Left kidney (tissue), 2 donors: ENCODE data around the gene ZFX. TPM values are rescaled to one million over a fixed set of nuclear protein-coding genes. Genes with fewer than 3 reads are reported as not detected.

Experiments
- DNase-seq: peaks from one replicate; pipeline ENCODE4 v3.0.0-alpha.2; 2013
- polyA plus RNA-seq: library from polyadenylated mRNA; unstranded; fragments of 120-200 nt; gene quantifications from one replicate; pipeline ENCODE4 v1.2.1, GENCODE V29; 2013; ENCODE audit not compliant: insufficient read length

Gene ZFX
- polyA plus RNA-seq, 1 donor = 36.1 TPM

DNA sequence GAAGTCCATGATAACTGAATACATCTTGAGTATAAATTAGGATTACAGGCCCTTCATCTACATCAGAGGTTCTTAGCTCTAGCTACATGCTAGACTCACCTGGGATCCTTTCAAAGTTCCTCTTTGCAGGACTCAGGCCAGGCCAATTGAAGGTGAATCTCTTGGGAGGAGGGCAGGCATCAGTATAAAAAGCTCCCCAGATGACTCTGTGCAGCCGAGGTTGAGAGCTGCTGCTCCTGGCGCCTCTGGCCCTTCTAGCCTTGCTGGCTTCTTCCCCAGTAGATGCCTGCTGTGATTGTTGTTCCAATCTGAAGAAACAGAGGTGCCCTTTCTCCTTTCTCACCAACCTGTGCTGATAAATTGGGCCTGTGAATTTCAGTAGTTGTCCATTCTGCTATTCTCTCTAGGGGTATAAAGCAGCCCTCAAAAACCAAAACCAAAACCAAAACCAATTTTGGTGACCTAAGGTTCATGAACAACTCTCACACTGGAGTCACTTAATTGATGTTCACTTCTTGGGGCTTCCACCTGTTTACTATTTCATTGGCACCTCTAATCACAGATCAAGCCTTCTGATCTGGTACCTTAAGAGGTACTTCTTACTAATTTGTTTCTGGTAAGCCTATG lies 85.7 kb downstream of the ZFX start:
- DNase-seq = no peak

DNA sequence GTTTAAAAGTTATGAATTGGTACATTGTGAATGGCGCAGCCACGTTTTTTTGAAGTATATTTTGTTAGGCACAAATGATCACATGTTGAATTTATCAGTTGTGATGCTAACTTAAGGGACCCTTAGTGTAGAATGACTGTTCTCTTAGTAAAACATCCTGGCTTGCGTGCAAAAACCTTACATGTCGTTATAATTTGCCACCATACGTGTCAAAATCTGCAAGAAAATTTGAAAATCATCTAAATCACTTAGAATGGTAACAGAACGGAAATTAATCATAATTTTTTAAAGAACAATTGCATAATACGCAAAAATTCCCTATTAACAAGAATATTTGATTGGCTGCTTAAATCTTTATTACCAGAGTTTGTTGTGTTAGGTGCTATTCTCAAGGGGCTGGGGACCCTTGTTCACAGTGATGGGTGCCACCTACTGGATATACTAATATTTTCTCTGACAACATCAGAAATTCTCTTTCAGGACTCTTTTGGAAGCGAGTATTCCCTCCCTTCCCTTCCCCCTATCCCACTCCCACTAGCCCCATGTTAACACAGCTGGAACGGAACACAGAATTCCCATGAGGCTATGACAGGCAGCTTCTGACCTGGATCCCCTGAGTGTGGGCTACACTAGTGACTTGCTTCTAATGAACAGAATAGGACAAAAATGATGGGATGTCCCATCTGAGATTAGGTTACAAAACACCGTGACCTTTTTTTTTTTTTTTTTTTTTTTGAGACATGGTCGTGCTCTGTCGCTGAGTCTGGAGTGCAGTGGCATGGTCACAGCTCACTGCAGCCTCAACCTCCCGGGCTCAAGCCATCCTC lies 92.5 kb downstream of the ZFX start:
- peak; percentile 36 for DNase-seq

DNA sequence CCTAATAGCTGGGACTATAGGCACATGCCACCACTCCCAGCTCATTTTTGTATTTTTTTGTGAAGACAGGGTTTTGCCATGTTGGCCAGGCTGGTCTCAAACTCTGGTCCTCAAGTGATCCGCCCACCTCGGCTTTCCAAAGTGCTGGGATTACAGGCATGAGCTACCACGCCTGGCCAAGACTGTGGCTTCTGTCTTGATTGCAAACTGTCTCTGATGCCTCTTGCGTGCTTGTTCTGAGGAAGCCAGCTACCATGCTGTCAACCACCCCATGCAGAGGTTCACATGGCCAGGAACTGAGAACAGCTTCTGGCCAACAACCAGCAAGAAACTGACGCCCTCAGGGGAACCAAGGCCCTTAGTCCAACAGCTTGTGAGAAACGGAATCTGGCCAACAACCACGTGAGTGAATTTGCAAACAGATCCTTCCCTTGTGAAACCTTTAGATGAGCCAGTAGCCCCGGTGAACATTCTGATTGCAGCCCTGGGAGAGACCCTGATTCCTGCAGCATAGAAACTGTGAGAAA lies 93.2 kb downstream of the ZFX start:
- DNase-seq = no peak

DNA sequence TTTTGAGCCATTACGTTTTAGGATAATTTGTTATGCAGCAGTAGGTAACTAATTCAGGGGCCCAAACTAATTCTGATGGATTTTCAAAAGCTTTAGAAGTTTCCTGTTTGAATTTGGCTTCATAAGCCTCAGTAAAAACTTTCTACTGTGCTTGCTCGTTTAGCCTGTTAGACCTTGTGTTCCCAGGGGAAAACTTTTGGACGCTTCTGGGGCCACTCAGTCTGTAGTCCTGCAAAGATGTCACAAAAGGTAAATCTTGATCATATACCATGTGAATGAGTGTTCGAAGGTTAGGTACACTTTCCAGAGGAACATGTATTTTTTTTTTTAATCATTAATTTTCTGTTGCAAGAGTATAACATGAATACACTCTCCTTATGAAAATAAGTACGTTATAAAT lies 93.7 kb downstream of the ZFX start:
- DNase-seq = no peak

DNA sequence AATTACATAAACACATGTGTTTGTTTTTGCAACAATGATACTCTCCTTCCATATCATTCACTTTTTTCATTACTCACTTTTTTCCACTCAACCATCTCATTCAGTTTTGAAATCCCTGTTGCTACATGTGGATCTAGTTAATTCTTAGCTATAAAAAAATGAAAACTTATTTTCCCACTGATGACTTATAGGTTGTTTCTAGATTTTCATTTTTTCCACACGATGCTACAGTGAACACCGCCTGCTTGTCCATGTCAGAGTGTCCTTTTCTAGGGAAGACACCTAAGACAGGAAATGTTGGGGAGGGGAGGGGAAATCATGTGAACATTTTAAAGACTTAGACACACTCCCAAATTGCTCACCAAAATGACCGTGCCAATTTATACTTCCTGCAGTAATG lies 94.2 kb downstream of the ZFX start:
- no peak for DNase-seq

DNA sequence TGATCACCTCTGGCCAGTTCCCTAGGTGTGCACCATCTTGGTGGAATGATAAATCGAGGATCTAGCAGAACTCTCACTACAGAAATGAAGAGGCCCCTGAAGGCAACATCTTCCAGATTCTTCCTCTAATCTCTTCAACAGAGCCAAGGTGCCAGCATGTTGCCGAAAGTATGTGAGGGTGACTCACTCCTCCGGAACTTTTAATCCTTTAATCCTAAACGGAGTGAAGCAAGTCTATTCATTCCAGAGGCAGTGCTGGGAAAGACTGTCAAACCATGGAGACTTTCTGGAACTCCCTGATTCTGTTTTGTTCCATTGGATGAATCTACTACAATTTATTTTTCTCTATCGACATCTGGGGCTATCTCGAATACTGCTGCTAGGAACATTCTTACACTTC lies 95.7 kb downstream of the ZFX start:
- no peak for DNase-seq

DNA sequence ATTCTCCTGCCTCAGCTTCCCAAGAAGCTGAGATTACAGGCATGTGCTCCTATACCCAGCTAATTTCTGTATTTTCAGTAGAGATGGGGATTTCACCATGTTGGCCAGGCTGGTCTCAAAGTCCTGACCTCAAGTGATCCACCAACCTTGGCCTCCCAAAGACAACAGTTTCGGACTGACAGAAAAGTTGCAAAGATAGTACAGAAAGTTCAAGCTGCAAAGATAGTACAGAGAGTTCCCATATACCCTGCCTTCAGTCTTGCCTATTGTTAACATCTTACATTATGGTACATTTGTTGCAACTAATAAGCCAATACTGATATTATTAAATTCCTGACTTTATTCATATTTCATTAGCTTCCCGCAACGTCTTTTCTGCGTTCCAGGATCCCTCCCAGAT lies 98.5 kb downstream of the ZFX start:
- DNase-seq = no peak

DNA sequence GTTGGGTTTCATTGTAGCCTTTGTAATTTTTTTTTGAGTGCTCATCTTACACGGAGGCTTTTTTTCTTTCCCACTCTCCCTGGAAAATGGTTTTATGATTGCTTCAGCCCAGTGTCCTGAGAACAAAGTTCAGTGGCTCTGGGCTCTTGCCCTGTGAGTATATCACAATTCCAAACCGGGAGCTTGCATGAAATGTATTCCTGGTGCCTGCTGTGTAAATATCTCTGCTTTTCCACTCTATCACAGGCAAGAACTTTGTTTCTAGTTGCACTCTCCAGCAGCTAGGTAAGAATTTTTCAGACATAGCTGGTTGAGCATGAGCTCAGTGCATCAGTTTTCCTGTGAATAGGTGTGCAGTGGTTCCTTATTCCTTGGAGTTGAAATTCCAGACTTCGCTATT lies 103.5 kb downstream of the ZFX start:
- DNase-seq = no peak

DNA sequence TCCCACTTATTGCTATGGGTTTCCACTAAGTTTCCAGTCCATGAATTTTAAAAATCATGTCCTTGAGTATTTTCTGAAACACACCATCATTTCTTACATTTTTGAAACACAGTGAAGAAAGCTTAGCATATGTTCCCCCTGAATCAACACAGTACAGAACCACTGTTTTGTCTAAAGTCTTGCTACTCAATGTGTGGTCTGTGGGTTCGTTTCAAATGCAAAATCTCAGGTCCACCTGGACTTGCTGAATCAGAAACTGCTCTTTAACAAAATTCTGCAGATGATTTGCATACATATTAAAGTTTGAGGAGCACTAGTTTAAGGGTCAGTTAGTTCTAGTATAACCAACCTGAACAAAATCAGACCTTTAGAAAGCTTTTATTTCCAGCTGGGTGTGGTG lies 103.9 kb downstream of the ZFX start:
- no peak for DNase-seq

DNA sequence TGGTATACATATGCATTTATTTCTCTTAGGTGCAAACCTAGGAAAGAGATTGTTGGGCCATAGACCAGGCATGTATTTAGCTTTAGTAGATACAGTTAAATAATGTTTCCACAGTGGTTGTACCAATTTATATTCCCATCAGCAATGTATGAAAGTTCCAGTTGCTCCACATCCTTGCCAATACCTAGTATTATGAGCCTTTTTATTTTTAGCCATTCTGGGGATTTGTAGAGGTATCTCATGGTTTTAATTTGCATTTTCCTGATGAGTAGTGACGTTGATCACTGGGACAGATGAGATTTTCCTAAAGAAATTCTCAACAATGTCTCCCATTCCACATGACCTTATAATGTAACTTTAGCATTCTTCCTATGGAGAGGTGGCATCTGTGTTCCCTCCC lies 107.5 kb downstream of the ZFX start:
- DNase-seq = no peak

DNA sequence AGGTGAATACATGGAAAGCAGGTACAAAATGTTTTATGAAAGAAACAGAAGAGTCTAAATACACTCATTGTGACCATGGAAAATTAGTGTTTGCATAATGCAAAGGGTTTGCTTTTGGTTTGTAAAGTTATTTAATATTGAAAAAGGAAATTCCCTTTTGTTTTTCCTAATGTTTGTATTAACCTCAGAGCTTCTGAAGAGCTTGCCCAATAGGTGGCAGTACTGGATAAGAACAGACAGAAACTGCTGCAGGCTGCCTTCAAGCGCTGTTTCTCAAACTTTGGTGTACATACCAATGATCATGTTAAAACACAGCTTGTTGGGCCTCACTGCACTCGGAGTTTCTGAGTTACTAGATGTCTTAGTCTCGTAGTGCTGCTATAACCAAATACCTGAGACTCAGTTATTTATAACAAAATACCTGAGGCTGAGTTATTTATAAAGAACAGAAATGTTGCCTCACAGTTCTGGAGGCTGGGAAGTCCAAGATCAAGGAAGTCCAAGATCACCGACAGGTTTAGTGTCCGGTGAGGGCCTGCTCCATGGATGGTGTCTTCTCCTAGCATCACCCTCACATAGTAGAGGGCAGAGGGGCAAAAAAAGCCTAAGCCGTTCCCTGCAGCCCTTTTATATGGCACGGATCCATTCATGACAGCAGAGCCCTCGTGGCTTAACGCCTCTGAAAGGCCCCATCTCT lies 110.2 kb downstream of the ZFX start:
- DNase-seq = peak; percentile 52

DNA sequence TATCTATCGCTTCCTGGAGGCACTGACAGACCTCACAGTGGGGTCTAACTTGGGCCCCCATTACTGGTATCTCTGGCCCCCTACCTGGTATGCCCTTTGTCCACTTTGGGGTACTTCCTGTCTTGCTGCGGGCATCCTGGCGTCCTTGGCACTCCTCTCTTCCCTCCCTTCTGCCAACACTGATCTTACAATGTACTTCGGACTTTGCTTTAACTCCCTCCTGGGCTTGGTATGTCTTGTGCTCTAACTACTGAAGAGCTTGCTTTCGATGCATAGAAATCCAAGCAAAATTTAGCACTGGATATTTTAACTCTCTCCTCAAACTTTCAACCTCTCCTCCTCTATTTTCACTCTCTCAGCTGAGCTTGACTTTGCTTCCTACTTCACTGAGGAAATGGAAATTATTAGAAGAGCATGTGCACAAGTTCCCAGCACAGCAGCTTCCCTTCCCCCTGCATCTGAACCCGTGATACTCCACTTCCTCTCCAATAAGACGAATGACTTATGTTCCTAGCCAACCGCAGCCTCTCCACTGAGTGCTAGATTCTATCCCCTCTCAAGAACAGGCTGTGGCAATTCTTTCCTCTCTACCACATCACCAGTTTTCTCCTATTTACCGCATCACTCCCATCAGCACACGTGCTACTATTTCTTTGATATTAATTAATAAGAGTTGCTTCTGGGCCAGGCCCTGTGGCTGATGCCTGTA lies 111.5 kb downstream of the ZFX start:
- no peak for DNase-seq

DNA sequence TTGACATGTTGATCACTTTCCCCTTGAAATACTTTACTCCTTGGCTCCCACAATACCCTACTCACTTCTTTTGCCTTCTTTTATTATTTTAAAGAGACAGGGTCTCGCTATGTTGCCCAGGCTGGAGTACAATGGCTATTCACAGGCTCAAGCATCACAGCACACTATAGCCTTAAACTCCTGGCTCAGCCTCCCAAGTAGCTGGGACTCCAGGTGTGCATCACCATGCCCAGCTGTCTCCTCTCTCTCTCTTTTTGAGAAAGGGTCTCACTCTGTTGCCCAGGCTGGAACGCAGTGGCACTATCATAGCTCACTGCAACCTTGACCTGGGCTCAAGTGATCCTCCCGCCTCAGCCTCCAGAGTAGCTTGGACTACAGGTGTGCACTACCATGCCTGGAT lies 112.8 kb downstream of the ZFX start:
- no peak for DNase-seq

DNA sequence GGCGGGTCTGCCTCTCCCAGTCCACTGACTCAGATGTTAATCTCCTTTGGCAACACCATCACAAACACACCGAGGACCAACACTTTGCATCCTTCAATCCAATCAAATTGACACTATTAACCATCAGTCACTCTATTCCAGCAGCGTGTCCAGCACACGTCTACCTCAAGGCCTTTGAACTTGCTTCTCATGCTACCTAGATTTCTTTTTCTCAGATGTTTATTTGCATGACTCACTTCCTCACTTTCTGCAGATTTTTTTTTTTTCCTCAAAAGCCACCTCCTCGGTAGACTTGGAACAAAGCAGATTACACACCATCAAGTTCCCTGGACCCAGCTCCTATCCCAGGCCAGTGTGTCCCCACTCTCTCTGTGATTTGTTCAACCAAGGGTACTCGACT lies 114.9 kb downstream of the ZFX start:
- no peak for DNase-seq

Other genes with a start within 250 kb of the ZFX start
- 40.7 TPM for gene APOO, start 241.8 kb upstream of the ZFX start, polyA plus RNA-seq
- gene CXorf58, start 241.7 kb upstream of the ZFX start, polyA plus RNA-seq = 0.43 TPM
- 16.4 TPM for gene KLHL15, start 122.5 kb upstream of the ZFX start, polyA plus RNA-seq
- 231 TPM for gene EIF2S3, start 94.8 kb upstream of the ZFX start, polyA plus RNA-seq
- gene SUPT20HL2, start 164.3 kb downstream of the ZFX start, polyA plus RNA-seq = not detected
- gene SUPT20HL1, start 210.9 kb downstream of the ZFX start, polyA plus RNA-seq = not detected